Measurements from ENCODE around the gene ACOT13.

ACOT13 gene

GRCh38 chr6:24696097-24696496 is 29.2 kb downstream of the ACOT13 start:
- DNase-seq (ENCODE audit: low spot score) = no peak
- in situ Hi-C loops (cut with MboI; ENCODE audit: low pct_unique_long_range_greater_than_20kb, low sequenced_read_pairs, unreplicated experiment) = loop anchor here (10.0 to 25.0 kb wide), 2 partner anchors 111 to 259 kb away; no protein-coding TSS in a partner anchor
- TF ChIP-seq CTCF (IDR thresholded peaks at IDR 0.05; ENCODE audit: extremely low read depth, insufficient read depth, missing control alignments) = no peak

- in situ Hi-C loops (cut with MboI; ENCODE audit: low pct_unique_long_range_greater_than_20kb, low sequenced_read_pairs, unreplicated experiment) = loop anchor here (10.0 to 25.0 kb wide), 3 partner anchors 115 to 313 kb away; no protein-coding TSS in a partner anchor
- DNase-seq (ENCODE audit: low spot score) = no peak
- TF ChIP-seq CTCF (IDR thresholded peaks at IDR 0.05; ENCODE audit: extremely low read depth, insufficient read depth, missing control alignments) = no peak
Observed at GRCh38 chr6:24699521-24700359, 32.9 kb downstream of the ACOT13 start.

GRCh38 chr6:24702720-24703282 is 35.9 kb downstream of the ACOT13 start:
- in situ Hi-C loops (cut with MboI; ENCODE audit: low pct_unique_long_range_greater_than_20kb, low sequenced_read_pairs, unreplicated experiment) = loop anchor here (25.0 kb wide), 1 partner anchor 310 kb away; no protein-coding TSS in a partner anchor
- no peak for DNase-seq (ENCODE audit: low spot score)
- TF ChIP-seq CTCF (IDR thresholded peaks at IDR 0.05; ENCODE audit: extremely low read depth, insufficient read depth, missing control alignments) = no peak

- TF ChIP-seq CTCF (IDR thresholded peaks at IDR 0.05; ENCODE audit: extremely low read depth, insufficient read depth, missing control alignments) = no peak
- in situ Hi-C loops (cut with MboI; ENCODE audit: low pct_unique_long_range_greater_than_20kb, low sequenced_read_pairs, unreplicated experiment) = loop anchor here (25.0 kb wide), 1 partner anchor 308 kb away; no protein-coding TSS in a partner anchor
- DNase-seq (ENCODE audit: low spot score) = no peak
Observed at GRCh38 chr6:24704468-24704867, 37.6 kb downstream of the ACOT13 start.

- TF ChIP-seq CTCF (IDR thresholded peaks at IDR 0.05; ENCODE audit: extremely low read depth, insufficient read depth, missing control alignments) = no peak
- in situ Hi-C loops (cut with MboI; ENCODE audit: low pct_unique_long_range_greater_than_20kb, low sequenced_read_pairs, unreplicated experiment) = loop anchor here (25.0 kb wide), 1 partner anchor 304 kb away; no protein-coding TSS in a partner anchor
- no peak for DNase-seq (ENCODE audit: low spot score)
Observed at GRCh38 chr6:24708612-24709011, 41.7 kb downstream of the ACOT13 start.

- no peak for TF ChIP-seq CTCF (IDR thresholded peaks at IDR 0.05; ENCODE audit: extremely low read depth, insufficient read depth, missing control alignments)
- no peak for DNase-seq (ENCODE audit: low spot score)
- in situ Hi-C loops (cut with MboI; ENCODE audit: low pct_unique_long_range_greater_than_20kb, low sequenced_read_pairs, unreplicated experiment) = loop anchor here (25.0 kb wide), 1 partner anchor 303 kb away; no protein-coding TSS in a partner anchor
Observed at GRCh38 chr6:24709014-24709711, 42.3 kb downstream of the ACOT13 start.

All from GM13977 (cell line).